ENCODE measurements around the gene UCK1.
"Not testable (repeated sequence)": the region's sequence is repeated elsewhere in the genome, so short reads cannot be mapped to it uniquely, and the experiment has no call there.

UCK1 gene

GRCh38 chr9:131554087-131554842 lies 23.2 kb upstream of the UCK1 start:
- DNase-seq = no peak

GRCh38 chr9:131552030-131552429 lies 21.0 kb upstream of the UCK1 start:
- DNase-seq = no peak

GRCh38 chr9:131550465-131550864 lies 19.4 kb upstream of the UCK1 start:
- not testable (repeated sequence) for DNase-seq

- DNase-seq = not testable (repeated sequence)
These were observed 18.1 kb upstream of the UCK1 start for GRCh38 chr9:131549186-131549585.

GRCh38 chr9:131546336-131547084 lies 15.4 kb upstream of the UCK1 start:
- DNase-seq = no peak

- no peak for DNase-seq
These were observed 14.8 kb upstream of the UCK1 start for GRCh38 chr9:131545786-131546335.

GRCh38 chr9:131545003-131545785 lies 14.1 kb upstream of the UCK1 start, which contains the start of gene PRRT1B:
Gene PRRT1B, plus strand, starts transcription at chr9:131545523. Its CDS starts 93 bp downstream, at chr9:131545616.
- DNase-seq = no peak

- DNase-seq = no peak
These were observed 12.1 kb upstream of the UCK1 start for GRCh38 chr9:131543141-131543540.

GRCh38 chr9:131539223-131539923 lies 8.3 kb upstream of the UCK1 start:
- DNase-seq = no peak

- no peak for DNase-seq
These were observed 6.9 kb upstream of the UCK1 start for GRCh38 chr9:131537946-131538345.

- no peak for DNase-seq
These were observed 3.7 kb upstream of the UCK1 start for GRCh38 chr9:131534721-131535237.

GRCh38 chr9:131530546-131530919 lies 530 bp downstream of the UCK1 start:
- no peak for DNase-seq

- DNase-seq = no peak
These were observed 1.2 kb downstream of the UCK1 start for GRCh38 chr9:131529597-131530545.

- DNase-seq = no peak
These were observed 2.1 kb downstream of the UCK1 start for GRCh38 chr9:131528886-131529505.

- DNase-seq = no peak
These were observed 2.9 kb downstream of the UCK1 start for GRCh38 chr9:131528186-131528585.

GRCh38 chr9:131525643-131526565 lies 5.2 kb downstream of the UCK1 start:
- DNase-seq = no peak

- DNase-seq = no peak
These were observed 6.3 kb downstream of the UCK1 start for GRCh38 chr9:131524665-131525315.

Measured in effector CD8-positive, alpha-beta T cell (primary cell).